ENCODE measurements around the gene LDB2. TPM values are rescaled to one million over a fixed set of nuclear protein-coding genes. Genes with fewer than 3 reads are reported as not detected.

The LDB2 gene
- total and polyA plus RNA-seq, 2 donors (not counting 1 experiment from before 2014, with no cell fraction given): not detected

DNA sequence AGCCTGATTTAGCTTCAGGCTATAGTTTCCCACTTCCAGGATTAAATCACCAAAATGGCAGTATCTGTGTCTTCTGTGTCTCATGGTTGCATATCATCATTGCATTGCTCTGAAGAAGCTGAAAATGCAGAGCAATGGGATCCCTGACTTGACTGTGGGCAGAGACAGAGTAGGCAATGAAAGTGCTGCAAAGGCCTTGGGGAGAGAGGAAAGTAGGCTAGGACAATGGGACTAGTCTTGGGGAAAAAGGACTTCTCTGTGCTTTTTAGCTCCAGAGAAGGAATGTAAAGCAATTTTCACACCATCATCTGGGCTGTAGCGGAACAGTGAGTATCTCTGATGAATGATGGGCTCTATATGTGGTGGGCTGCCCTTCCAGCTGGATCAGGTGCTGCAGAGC is 202.5 kb downstream of the LDB2 start:
- no CpG with 5 or more reads among the region's 1 CpG for WGBS (ENCODE audit: insufficient coverage)
- H3K9me3 Mint-ChIP-seq (ENCODE audit: insufficient read depth): peaks cover 4% of the 10 kb centered on the region
- Histone ChIP-seq H3K27me3 (replicated peaks in 1 of 4; ENCODE audit: control extremely low read depth in 1 of 4, control insufficient read depth in 3 of 4, insufficient read depth in 4 of 4, low read length in 3 of 4) (no peaks in the 10 kb centered on the region), H3K79me2 (ENCODE audit: control insufficient read depth, insufficient read depth, low read length) (no peaks in the 10 kb centered on the region), H3K4me3 (ENCODE audit: control extremely low read depth in 1 of 5, extremely low read depth in 1 of 5, insufficient read depth in 1 of 5, low read depth in 2 of 5, low read length in 4 of 5) (no peak overlapping the region), H3K27ac (ENCODE audit: low read length in 2 of 2) (no peak overlapping the region), H3K36me3 (replicated peaks in 1 of 2; ENCODE audit: control extremely low read depth in 1 of 2, control insufficient read depth in 1 of 2, extremely low read depth in 1 of 2, insufficient read depth in 2 of 2, low read length in 1 of 2) (no peaks in the 10 kb centered on the region), H4K20me1 (ENCODE audit: control insufficient read depth, insufficient read depth, low read length, poor library complexity, severe bottlenecking) (no peaks in the 10 kb centered on the region), H3K9ac (ENCODE audit: low read length) (no peak overlapping the region), H2AFZ (ENCODE audit: insufficient read depth, low read depth, low read length, poor library complexity, severe bottlenecking) (no peak overlapping the region), H3K4me1 (ENCODE audit: control insufficient read depth in 2 of 2, insufficient read depth in 2 of 2, low read length in 2 of 2) (no peaks in the 10 kb centered on the region), H3K4me2 (replicated peaks; ENCODE audit: low read depth, low read length, poor library complexity, severe bottlenecking) (no peak overlapping the region), H3K9me3 (ENCODE audit: control extremely low read depth in 1 of 3, control insufficient read depth in 2 of 3, insufficient read depth in 1 of 3, low read length in 2 of 3) (no peaks in the 10 kb centered on the region)
- intact Hi-C loops (cut with micrococcal nuclease): no loop called here
- no peaks in the 10 kb centered on the region for H3K27me3 Mint-ChIP-seq
- DNase-seq (no peak), ATAC-seq (ENCODE audit: low read depth) (no peak)
- ChIA-PET POLR2A (no interaction called here), CTCF (no interaction called here)
- no peak overlapping the region for H3K4me3 Mint-ChIP-seq
- no peak overlapping the region for H3K27ac Mint-ChIP-seq
- no peak for TF ChIP-seq EZH2 (IDR thresholded peaks at IDR 0.05; ENCODE audit: borderline replicate concordance, insufficient read depth, low read depth, low read length, poor library complexity, severe bottlenecking)
- TF ChIP-seq, protein P1, sequence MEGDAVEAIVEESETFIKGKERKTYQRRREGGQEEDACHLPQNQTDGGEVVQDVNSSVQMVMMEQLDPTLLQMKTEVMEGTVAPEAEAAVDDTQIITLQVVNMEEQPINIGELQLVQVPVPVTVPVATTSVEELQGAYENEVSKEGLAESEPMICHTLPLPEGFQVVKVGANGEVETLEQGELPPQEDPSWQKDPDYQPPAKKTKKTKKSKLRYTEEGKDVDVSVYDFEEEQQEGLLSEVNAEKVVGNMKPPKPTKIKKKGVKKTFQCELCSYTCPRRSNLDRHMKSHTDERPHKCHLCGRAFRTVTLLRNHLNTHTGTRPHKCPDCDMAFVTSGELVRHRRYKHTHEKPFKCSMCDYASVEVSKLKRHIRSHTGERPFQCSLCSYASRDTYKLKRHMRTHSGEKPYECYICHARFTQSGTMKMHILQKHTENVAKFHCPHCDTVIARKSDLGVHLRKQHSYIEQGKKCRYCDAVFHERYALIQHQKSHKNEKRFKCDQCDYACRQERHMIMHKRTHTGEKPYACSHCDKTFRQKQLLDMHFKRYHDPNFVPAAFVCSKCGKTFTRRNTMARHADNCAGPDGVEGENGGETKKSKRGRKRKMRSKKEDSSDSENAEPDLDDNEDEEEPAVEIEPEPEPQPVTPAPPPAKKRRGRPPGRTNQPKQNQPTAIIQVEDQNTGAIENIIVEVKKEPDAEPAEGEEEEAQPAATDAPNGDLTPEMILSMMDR (IDR thresholded peaks at IDR 0.05): no peak
- H3K4me1 Mint-ChIP-seq: no peaks in the 10 kb centered on the region

DNA sequence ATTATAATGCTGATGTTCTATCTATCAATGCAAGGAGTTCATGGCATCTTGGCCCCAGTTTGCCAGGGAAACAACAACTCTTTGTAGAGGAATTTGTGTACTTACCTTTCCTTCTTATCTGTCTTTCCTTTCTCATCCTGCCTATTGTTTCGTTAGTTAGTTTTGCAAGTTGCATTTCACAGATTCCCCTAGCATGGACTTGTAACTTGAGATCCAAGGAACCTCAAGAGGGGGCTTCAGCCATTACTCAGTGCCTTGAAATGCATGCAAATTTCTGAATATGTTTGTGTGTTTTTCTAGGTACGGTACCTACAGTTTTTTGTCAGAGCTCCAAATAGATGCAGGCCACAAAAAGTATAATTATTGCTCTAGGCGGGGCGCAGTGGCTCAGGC is 203.6 kb downstream of the LDB2 start:
- CTCF ChIA-PET: no interaction called here
- POLR2A ChIA-PET: no interaction called here
- no peaks in the 10 kb centered on the region for H3K79me2 ChIP-seq (ENCODE audit: control insufficient read depth, insufficient read depth, low read length)
- H3K9ac ChIP-seq (ENCODE audit: low read length): no peak overlapping the region
- H2AFZ ChIP-seq (ENCODE audit: insufficient read depth, low read depth, low read length, poor library complexity, severe bottlenecking): no peak overlapping the region
- no peak for DNase-seq
- Mint-ChIP-seq H3K9me3 (ENCODE audit: insufficient read depth) (peaks cover 4% of the 10 kb centered on the region), H3K4me3 (no peak overlapping the region), H3K4me1 (no peaks in the 10 kb centered on the region), H3K27me3 (no peaks in the 10 kb centered on the region), H3K27ac (no peak overlapping the region)
- intact Hi-C loops (cut with micrococcal nuclease): no loop called here
- H4K20me1 ChIP-seq (ENCODE audit: control insufficient read depth, insufficient read depth, low read length, poor library complexity, severe bottlenecking): no peaks in the 10 kb centered on the region
- TF ChIP-seq, protein P1 (IDR thresholded peaks at IDR 0.05): no peak
- no peak for TF ChIP-seq EZH2 (IDR thresholded peaks at IDR 0.05; ENCODE audit: borderline replicate concordance, insufficient read depth, low read depth, low read length, poor library complexity, severe bottlenecking)
- H3K27me3 ChIP-seq (replicated peaks in 1 of 4; ENCODE audit: control extremely low read depth in 1 of 4, control insufficient read depth in 3 of 4, insufficient read depth in 4 of 4, low read length in 3 of 4): no peaks in the 10 kb centered on the region
- 97% methylated on average over 4 of the region's 4 CpGs for WGBS (ENCODE audit: insufficient coverage)
- H3K27ac ChIP-seq (ENCODE audit: low read length in 2 of 2): no peak overlapping the region
- no peak for ATAC-seq (ENCODE audit: low read depth)
- H3K4me3 ChIP-seq (ENCODE audit: control extremely low read depth in 1 of 5, extremely low read depth in 1 of 5, insufficient read depth in 1 of 5, low read depth in 2 of 5, low read length in 4 of 5): no peak overlapping the region
- H3K4me2 ChIP-seq (replicated peaks; ENCODE audit: low read depth, low read length, poor library complexity, severe bottlenecking): no peak overlapping the region
- H3K4me1 ChIP-seq (ENCODE audit: control insufficient read depth in 2 of 2, insufficient read depth in 2 of 2, low read length in 2 of 2): no peaks in the 10 kb centered on the region
- no peaks in the 10 kb centered on the region for H3K36me3 ChIP-seq (replicated peaks in 1 of 2; ENCODE audit: control extremely low read depth in 1 of 2, control insufficient read depth in 1 of 2, extremely low read depth in 1 of 2, insufficient read depth in 2 of 2, low read length in 1 of 2)
- no peaks in the 10 kb centered on the region for H3K9me3 ChIP-seq (ENCODE audit: control extremely low read depth in 1 of 3, control insufficient read depth in 2 of 3, insufficient read depth in 1 of 3, low read length in 2 of 3)
